Ishikawa (cell line): ENCODE results near the gene LPAR1.

Experiments
- CEBPB ChIP-seq: IDR thresholded peaks from 2 replicates; pipeline ENCODE4 v1.6.1; 2012
- CREB1 ChIP-seq: IDR thresholded peaks from 2 replicates; pipeline ENCODE4 v1.6.1; 2012; ENCODE audit warnings: low read depth
- EP300 ChIP-seq: IDR thresholded peaks from 2 replicates; pipeline ENCODE4 v1.6.1; 2012; ENCODE audit warnings: borderline replicate concordance
- FOXM1 ChIP-seq: IDR thresholded peaks from 2 replicates; pipeline ENCODE4 v1.6.1; 2012; ENCODE audit warnings: low read depth, borderline replicate concordance
- RAD21 ChIP-seq: IDR thresholded peaks from 2 replicates; pipeline ENCODE4 v1.6.1; 2012; ENCODE audit warnings: low read depth
- TCF12 ChIP-seq: IDR thresholded peaks from 2 replicates; pipeline ENCODE4 v1.6.1; 2012; ENCODE audit warnings: low read depth
- YY1 ChIP-seq: IDR thresholded peaks from 2 replicates; pipeline ENCODE4 v1.6.1; 2012; ENCODE audit warnings: low read depth
- ZBTB7A ChIP-seq: IDR thresholded peaks from 2 replicates; pipeline ENCODE4 v1.6.1; 2012; ENCODE audit warnings: low read depth
- TF ChIP-seq, protein P1 (sequence below): IDR thresholded peaks from 2 replicates; pipeline ENCODE4 v1.6.1; 2012
- TF ChIP-seq, protein P2 (sequence below): IDR thresholded peaks from 2 replicates; pipeline ENCODE4 v1.6.1; 2012; ENCODE audit warnings: low read depth, mild to moderate bottlenecking
- TF ChIP-seq, protein P3 (sequence below): IDR thresholded peaks from 2 replicates; pipeline ENCODE4 v1.6.1; 2012

DNA sequence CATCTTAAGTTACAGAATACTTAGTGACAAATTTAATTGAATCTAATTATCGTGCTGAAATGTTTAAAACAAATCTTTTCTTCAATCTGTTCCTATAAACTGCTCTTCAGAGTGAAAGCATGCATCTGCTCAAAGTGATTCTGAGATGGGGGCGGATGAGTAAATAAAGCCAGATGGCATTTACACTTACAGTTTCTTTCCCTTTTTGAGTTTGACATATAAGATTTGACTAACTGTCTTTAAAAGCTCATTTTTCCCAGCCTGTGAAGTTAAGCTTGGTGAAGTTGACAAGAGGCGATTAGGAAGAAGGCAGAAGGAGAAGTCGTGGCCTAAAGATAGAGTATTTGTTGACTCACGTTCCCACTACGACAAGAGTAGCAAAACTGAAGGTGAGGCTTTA, 137.4 kb downstream of the LPAR1 start:
- TF ChIP-seq, protein P1, sequence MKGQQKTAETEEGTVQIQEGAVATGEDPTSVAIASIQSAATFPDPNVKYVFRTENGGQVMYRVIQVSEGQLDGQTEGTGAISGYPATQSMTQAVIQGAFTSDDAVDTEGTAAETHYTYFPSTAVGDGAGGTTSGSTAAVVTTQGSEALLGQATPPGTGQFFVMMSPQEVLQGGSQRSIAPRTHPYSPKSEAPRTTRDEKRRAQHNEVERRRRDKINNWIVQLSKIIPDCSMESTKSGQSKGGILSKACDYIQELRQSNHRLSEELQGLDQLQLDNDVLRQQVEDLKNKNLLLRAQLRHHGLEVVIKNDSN, result no peak
- TF ChIP-seq, protein P2, sequence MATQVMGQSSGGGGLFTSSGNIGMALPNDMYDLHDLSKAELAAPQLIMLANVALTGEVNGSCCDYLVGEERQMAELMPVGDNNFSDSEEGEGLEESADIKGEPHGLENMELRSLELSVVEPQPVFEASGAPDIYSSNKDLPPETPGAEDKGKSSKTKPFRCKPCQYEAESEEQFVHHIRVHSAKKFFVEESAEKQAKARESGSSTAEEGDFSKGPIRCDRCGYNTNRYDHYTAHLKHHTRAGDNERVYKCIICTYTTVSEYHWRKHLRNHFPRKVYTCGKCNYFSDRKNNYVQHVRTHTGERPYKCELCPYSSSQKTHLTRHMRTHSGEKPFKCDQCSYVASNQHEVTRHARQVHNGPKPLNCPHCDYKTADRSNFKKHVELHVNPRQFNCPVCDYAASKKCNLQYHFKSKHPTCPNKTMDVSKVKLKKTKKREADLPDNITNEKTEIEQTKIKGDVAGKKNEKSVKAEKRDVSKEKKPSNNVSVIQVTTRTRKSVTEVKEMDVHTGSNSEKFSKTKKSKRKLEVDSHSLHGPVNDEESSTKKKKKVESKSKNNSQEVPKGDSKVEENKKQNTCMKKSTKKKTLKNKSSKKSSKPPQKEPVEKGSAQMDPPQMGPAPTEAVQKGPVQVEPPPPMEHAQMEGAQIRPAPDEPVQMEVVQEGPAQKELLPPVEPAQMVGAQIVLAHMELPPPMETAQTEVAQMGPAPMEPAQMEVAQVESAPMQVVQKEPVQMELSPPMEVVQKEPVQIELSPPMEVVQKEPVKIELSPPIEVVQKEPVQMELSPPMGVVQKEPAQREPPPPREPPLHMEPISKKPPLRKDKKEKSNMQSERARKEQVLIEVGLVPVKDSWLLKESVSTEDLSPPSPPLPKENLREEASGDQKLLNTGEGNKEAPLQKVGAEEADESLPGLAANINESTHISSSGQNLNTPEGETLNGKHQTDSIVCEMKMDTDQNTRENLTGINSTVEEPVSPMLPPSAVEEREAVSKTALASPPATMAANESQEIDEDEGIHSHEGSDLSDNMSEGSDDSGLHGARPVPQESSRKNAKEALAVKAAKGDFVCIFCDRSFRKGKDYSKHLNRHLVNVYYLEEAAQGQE, result no peak
- TF ChIP-seq RAD21, result no peak
- no peak for TF ChIP-seq ZBTB7A
- TF ChIP-seq EP300, result no peak
- no peak for TF ChIP-seq TCF12
- no peak for TF ChIP-seq FOXM1
- TF ChIP-seq CREB1, result no peak
- TF ChIP-seq, protein P3, sequence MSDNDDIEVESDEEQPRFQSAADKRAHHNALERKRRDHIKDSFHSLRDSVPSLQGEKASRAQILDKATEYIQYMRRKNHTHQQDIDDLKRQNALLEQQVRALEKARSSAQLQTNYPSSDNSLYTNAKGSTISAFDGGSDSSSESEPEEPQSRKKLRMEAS, result no peak
- TF ChIP-seq YY1, result no peak
- TF ChIP-seq CEBPB, result no peak
